GM21367 (cell line): ENCODE data around the gene DYNC2I2.

ENCODE experiments used
- ATAC-seq: cut with Tn5 transposase; IDR thresholded peaks from one replicate; pipeline ENCODE4 v1.9.1; 2021; ENCODE audit not compliant: unreplicated experiment

The DYNC2I2 gene

GRCh38 chr9:128636556-128637530, 19.8 kb downstream of the DYNC2I2 start:
- no peak for ATAC-seq

GRCh38 chr9:128636024-128636390, 20.6 kb downstream of the DYNC2I2 start:
- ATAC-seq: no peak

DNA sequence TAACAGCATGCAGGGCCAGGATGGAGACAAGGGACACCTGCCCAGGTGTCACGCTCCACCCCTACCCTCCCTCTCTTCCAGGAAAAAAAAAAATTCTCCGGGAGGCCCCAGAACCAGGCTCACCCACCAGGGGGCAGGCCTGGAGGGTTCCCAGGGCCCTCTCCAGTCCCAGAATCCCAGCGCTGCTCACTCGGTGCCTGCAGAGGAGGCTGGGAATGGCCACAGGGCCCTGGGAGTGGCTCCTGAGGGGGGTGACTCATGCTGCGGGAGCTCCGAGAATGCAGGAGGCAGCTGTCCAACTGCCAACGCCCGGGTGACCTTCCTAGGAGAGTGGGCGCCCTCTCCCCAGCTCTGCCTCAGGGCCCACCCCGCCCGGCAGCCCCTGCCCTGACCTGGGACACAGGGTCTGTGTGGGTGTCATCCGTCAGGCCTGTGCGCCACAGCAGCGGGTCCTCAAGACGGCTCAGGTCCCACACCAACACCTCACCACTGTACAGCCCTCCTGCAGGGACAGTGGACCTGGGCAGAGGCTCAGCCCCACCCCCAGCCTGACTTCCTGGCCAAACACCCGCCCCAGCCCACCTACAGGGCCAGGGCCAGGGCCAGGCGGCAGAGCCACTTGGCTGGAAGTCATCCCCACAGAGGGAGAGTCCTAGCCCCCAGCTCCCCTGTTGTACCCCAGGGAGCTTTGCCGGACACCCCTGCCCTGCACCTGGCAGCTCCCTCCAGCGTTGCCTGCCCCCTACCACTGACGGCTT, 21.2 kb downstream of the DYNC2I2 start:
- no peak for ATAC-seq

DNA sequence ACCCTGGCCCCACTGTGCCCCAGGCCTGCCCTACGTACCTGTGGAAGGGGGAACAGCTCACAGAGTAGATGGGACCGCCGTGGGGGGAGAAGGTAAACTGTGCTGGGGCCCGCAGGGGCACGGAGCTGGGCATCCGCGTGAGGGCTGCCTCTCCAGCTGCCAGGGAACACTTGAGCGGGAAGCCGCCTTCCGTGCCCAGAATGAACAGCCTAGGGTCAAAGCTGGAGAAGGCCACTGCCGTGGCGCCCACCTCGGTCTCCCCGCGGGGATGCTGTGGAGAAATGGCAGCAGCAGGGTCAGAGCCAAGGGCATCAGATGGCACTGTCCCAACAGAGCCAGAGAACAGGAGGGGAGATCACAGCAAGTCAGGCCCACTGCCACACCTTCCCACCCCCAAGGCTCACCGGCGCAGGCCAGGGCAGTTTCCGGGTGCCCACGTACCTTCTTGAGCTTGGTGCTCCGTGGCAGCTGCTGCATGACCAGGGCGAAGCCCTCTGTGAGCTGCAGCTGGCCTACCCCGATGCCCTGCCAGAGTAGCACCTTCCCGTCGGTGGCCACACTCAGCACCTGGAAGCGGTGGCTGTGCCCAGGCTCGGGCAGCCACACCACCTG, 21.9 kb downstream of the DYNC2I2 start:
- ATAC-seq: no peak

DNA sequence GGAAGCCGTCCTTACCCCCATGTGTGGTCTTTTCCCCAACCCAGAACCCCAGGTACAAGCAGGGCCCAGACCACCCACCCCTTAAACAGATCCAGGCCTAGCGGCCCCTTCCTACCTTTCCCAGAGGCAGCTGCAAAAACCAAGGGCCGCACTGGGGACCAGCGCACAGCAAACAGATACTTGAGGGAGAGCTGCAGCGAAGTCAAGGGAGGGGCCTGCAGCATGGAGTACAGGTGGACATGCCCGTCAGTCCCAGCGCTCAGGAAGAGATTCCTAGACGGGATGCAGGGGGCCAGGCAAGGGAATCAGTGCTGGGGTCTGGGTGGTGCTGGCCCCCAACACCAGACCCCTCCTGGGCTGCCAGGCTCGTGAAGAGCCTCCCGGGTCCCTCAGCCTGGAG, 22.5 kb downstream of the DYNC2I2 start:
- no peak for ATAC-seq

- ATAC-seq: no peak
Measured at GRCh38 chr9:128633601-128634000, 23.0 kb downstream of the DYNC2I2 start.

GRCh38 chr9:128633057-128633456, 23.6 kb downstream of the DYNC2I2 start:
- no peak for ATAC-seq

DNA sequence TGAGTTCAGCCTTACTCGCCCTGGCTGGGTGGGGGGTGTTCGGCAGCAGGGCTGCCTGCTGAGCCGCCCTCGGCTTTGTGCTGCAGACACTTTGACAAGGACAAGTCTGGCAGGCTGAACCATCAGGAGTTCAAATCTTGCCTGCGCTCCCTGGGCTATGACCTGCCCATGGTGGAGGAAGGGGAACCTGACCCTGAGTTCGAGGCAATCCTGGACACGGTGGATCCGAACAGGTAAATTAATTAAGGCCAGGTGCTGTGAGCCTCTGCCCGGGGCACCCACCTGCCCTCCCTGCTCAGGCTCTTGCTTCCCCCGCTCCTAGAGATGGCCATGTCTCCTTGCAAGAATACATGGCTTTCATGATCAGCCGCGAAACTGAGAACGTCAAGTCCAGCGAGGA, 24.2 kb downstream of the DYNC2I2 start:
- no peak for ATAC-seq

DNA sequence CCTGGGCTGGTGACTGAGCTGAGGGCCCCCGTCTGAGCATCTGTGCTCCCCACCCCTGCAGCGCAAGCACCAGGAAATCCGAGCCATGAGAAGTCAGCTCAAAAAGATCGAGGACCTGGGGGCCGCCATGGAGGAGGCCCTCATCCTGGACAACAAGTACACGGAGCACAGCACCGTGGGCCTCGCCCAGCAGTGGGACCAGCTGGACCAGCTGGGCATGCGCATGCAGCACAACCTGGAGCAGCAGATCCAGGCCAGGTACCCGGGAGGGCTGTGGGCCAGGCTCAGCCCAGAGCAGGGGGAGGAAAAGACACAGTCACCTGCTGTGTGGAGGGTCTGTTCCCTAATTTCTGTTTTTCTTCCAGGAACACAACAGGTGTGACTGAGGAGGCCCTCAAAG, 24.6 kb downstream of the DYNC2I2 start:
- no peak for ATAC-seq

DNA sequence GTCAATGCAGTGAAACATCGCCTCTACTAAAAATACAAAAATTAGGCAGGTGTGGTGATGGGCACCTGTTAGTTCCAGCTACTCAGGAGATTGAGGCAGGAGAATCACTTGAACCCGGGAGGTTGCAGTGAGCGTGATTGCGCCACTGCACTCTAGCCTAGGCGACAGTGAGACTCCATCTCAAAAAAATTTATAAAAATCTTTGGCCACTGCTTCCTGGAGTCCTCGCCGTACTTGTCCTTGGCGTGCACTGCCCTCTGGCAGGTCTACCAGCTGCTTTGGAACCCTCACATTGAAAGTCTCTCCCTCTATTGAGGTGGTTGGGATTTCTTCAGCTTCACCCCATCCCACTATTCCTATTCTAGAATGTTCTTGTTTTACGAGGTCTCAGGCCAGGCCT, 25.0 kb downstream of the DYNC2I2 start:
- no peak for ATAC-seq

GRCh38 chr9:128629852-128630545, 26.6 kb downstream of the DYNC2I2 start:
- no peak for ATAC-seq

DNA sequence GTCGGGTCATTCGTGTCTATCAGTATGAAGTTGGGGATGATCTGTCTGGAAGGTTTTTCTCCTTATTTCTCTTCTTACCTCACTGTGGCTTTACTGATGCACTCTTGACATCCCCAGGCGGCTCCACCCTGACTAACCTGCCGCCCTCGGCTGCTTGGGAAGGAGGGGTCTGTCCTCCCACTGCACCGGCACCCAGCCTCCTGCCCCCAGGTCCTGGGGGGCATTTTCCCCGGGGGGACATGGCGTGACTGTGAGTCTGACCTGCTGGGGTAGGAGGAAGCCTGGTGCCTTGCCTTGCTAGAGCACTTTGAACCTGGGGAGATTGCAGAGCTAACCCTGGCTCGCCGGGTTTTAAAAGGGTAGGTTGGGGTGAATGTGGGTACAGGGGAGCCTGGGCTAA, 27.5 kb downstream of the DYNC2I2 start:
- no peak for ATAC-seq

DNA sequence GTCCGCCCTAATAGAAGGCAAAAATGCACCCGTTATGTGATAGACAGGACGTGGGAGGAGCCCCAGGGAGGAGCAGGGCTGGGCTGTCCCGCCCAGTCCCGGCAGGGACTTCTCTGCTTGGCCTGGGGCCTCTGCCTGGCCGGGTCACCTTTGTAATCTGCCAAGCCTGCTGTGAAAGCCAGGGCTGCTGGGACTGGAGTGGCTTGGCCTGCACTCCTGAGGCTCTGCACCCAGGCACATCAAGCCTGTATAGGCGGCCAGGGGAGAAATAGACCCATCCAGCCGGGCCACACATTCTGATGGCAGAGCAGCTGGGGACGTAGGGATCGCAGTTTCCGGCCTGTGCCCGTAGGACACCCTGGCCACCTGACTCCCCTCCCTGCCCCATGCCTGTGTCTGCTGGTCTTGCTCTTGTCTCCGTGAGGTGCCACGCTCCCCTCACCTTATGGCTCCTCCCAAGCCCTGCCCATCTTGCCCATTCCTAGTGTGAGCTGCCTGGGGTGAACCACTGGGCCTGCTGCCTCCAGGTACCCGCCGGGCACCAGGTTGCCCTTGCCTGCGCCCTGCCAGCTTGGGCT, 28.1 kb downstream of the DYNC2I2 start:
- ATAC-seq: no peak

DNA sequence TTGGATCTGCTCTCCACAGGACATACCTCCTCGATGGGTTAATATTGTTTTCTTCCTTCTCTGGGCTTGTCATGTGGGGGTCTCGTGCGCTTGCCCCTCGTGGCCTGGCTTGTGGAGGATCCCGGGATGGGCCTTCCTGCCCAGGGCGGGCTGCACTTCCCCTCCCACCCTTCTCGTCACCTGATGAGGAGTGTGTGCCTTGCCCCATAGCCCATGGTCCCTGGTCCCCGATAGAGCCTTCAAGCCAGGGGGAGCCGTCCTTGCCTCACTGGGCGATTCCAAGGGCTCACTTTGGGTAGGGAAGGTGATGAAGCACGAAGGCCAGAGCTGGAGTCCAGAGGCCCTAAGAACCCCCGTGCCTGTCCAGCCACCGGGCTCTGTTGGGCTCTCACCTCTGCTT, 28.7 kb downstream of the DYNC2I2 start:
- no peak for ATAC-seq

DNA sequence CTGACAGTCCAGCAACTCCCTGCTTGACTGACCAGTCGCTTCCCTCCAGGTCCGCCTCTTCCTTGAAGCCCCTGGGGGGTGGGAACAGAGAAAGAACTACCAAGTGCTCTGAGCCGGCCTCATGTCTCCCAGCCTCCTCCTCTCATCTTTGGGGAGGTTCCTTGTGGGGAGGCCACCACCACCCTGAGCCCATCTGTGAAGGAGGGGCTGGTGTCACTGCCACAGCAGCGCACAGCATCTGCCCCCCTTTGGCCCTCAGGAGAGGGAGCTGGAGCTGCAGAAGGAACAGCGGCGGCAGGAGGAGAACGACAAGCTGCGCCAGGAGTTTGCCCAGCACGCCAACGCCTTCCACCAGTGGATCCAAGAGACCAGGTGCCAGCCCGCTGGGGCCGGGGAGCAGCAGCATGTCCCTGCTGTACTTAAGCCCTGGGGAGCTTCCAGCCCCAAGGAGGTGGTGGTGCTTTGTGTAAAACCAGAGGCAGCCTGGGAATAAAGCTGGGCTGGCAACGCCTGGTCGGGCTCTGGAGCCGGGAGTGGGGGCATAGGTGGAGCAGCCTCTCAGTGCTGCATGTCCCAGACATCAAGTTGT, 29.4 kb downstream of the DYNC2I2 start:
- ATAC-seq: no peak

DNA sequence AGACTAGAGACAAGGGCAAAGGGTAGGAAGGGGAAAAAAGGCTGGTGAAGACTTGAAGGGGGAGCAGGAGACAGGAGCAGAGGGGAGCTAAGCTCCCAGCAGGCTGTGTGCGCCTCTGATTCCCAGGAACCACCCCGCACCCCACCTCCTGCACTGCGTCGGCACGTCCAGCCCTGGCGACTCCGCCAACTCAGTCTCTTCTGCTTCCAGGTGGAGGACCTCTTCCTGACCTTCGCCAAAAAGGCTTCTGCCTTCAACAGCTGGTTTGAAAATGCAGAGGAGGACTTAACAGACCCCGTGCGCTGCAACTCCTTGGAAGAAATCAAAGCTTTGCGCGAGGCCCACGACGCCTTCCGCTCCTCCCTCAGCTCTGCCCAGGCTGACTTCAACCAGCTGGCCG, 30.5 kb downstream of the DYNC2I2 start:
- ATAC-seq: no peak

GRCh38 chr9:128625391-128626146, 31.1 kb downstream of the DYNC2I2 start:
- no peak for ATAC-seq

- no peak for ATAC-seq
Measured at GRCh38 chr9:128624566-128624965, 32.1 kb downstream of the DYNC2I2 start.

DNA sequence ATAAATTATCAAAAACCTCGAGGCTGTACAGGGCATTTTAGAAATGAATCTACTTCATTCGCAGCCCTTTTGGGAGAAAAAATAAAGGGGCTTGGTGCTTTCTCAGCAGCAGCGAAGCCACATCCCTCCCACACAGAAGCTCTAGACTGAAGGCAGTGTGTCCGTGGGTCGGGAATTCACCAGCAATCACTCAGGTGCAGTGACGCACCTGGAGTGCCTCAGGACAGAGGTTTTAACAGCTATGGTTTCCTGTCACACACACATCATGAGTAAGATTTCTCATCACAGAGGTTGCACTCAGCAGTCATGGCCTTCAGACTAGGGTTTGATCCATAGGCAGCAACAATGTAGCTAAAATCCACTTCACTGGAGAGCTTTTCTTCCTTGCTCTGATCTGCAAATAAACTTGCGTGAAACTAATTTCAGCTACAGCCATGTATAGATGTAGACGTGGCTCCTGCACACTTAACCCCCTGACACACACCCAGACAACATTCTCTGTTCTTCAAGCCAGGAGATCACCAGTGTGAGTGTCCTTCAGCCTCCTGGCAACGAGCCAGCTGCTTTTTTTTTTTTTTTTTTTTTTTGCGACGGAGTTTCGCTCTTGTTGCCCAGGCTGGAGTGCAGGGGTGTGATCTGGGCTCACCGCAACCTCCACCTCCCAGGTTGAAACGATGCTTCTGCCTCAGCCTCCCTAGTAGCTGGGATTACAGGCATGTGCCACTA, 34.8 kb downstream of the DYNC2I2 start:
- ATAC-seq: no peak
